Mucosa of gallbladder (tissue), 1 donor: ENCODE measurements around the gene DEXI. TPM values are rescaled to one million over a fixed set of nuclear protein-coding genes. Genes with fewer than 3 reads are reported as not detected.

ENCODE experiments used
- DNase-seq: peaks from one replicate; pipeline ENCODE4 v3.0.0-alpha.2; 2020; ENCODE audit warnings: low spot score
- total RNA-seq: library from RNA; stranded (reverse); gene quantifications from one replicate; pipeline ENCODE4 v1.2.1, GENCODE V29; 2021
- donor health status: DM: no; HTN: no; CAD: no.

The DEXI gene
- total RNA-seq: 41.3 TPM

DNA sequence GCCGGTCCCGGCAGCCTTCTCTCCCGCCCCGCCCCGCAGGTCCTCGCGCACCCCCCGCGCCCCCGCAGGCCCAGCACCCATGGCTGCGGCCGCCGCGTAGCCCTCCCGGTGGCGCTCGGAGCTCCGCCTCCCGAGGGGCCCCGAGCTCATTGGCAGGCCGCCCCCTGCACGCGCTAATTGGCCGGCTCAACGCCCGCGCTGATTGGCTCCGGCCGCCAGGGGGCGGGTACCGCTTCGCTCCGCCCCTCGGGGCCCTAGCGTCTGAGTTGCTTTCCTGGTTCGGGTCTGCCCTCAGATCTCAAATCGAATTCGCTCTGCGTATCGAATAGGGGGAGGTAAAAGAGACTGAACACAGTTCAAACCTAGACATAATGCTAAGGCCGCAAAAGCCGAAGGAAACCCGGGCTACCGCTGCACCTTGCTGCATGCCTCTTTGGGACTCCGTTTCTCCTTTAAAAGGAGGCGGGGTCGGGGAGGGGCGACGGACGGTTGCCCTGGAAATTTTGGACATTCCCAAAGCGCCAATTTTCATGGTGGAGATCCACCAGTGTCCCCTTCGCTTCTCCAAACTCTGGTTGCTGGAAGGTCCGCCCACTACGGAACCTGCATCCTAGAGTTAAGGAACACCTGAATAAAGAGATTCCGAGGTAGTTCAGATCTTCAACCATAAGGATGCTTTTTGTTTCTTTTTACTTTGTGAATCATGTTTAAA lies at the start of gene DEXI:
Gene DEXI, minus strand, starts transcription at position 117 of the 712 bp plus-strand sequence. CDS start 463 bp downstream, outside the sequence.
- DNase-seq: peak; percentile 95

- DNase-seq: no peak
These were observed 48.1 kb upstream of the DEXI start for GRCh38 chr16:10990378-10990777.

- DNase-seq: no peak
These were observed 47.3 kb upstream of the DEXI start for GRCh38 chr16:10989559-10989958.

DNA sequence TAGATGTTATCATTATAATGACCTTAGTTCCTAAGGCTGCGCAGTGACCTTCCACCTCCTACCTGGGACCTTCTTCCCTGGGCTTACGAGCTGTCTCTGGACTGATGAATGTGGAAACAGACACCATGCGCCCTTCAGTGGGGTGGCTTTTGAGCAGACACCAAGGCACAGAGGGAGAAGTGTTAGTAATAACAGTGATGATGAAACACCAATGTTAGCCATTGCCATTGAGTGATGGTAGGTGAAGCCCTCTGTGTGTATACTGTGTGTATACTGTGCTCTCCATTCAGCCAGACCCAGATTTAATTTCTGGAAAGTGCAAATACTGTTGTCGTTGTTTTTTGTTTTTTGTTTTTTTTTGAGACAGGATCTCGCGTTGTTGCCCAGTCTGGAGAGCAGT lies 46.6 kb upstream of the DEXI start:
- no peak for DNase-seq

GRCh38 chr16:10988164-10988803 lies 46.0 kb upstream of the DEXI start:
- DNase-seq: no peak

DNA sequence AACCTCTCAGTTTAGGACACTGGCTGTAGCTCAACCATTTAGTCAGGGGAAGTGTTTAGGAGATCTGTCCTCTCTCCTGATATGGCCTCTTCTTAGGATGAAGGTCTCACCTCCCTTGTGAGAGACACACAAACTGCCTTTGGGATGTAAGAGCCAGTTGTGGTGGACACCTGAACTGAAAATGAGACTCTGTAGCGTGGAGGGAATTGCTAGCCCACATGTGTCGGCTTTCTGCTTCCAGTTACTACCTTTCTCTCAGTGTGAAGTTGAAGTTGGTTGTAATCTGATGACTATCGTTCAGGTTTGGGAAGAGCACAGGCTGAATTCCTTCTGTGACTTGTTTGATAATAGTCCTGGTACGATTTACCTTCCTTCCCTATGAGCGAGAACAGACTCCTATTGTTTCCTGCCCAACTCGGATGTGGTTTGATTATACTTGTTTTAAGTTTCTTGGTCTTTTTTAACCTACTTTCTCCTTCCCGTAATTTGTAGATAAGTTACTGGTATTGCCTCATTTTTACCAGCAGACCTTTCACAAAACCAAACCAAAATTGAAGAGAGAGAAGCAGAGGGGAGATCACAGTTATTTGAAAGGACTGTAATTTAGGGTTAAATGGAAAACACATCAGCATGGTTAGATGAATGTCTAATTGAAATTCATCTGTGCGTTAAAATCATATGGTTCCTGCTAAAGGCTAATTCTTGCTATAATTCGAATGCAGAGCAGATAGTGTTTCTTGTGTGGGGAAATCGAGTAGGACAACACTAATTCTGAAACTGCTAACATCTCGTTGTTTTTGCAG lies 45.3 kb upstream of the DEXI start:
- DNase-seq: no peak

GRCh38 chr16:10984509-10984908 lies 42.2 kb upstream of the DEXI start:
- DNase-seq: no peak

DNA sequence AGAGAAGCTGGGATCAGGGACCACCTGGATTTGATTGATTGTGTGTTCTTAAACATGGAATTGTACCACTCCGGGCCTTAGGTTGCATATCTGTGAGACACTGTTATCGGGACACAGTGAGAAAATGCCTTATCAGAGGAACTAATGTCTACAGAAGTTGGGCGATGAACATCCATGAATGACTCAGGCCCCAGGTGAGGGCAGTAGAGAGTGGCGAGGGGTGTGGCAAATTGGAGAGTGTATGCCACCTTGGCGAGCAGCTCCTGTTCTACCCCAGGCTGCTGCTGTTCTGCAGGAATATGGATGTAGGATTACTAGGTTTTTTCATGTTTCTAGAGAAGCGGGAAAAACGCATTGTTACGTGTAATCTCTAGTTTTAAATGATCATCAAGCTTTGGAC lies 40.9 kb upstream of the DEXI start:
- DNase-seq: no peak

DNA sequence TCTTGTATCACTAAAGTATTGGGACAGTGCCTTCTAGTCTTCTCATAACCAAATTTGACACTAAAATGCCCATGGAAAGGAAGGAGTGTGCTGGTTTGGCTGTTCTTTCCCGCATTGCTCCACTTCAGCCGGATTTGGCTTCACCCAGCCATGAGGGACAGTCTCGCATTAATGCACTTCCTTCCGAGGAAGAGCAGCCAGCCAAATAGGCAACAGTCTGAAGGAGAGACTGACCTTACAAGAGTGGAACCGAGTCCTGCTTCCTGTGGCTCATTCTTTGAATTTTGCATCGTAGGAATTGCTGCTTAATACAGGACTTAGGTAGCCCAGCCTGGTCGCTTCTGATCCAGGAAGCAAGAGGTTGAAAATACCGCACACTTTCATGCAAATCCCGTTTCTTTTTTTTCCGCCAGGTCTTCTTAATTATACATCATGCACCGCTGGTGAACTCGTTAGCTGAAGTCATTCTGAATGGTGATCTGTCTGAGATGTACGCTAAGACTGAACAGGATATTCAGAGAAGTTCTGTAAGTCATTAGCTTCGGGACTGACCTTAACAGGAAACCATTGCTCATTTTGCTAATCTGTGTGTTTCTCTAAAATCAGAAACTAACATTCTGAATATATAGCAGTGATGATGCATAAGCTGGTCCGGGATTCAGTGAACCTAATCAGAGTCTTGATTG lies 40.3 kb upstream of the DEXI start:
- DNase-seq: no peak

GRCh38 chr16:10981697-10982216 lies 39.5 kb upstream of the DEXI start:
- DNase-seq: no peak

DNA sequence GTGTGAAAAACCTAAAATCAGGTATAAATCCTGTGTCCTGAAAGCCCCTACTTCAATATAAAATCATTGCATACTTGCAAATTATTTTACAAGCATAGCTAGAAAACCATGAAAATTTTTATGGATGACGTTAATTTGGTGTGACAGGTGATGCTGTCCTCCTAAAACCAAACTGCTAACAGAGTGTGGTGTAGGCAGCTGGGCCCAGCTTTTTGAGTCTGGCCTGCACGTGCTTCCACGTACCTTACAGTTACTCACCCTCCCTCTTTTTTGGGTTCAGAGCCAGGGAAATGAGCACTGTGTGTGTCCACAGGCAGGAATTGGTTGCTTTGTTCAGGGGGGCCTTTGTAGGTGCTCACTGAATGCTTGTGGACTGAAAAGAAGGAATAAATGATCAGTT lies 38.5 kb upstream of the DEXI start:
- no peak for DNase-seq

- no peak for DNase-seq
These were observed 37.7 kb upstream of the DEXI start for GRCh38 chr16:10979717-10980601.

DNA sequence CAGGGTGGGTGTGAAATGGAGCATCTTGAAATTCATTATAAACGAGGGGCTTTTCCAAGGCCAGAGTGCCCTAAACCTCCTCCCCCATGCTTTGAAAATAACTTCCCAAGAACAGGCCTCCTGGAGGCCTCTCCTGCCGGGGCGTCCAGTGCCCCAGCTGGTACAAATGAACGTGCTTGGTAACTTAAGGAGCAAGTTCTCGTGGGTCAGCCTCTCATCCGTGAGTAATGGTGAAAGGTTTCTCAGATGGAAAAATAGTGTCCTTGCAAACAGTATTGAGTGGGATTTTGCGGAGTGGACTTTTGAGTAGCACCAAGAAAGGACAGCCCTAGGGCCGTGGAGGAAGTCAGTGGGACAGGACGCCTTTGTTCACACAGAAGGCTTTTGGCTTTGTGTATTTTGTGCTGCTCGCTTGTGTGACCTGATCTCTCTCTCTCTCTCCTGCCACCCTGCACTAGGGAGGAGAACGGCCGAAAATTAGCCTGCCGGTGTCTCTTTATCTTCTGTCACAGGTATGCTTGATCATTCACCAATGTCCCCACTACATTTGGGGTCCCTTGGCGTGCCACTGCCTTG lies 36.7 kb upstream of the DEXI start:
- no peak for DNase-seq

GRCh38 chr16:10978124-10978523 lies 35.9 kb upstream of the DEXI start:
- no peak for DNase-seq

- DNase-seq: no peak
These were observed 34.4 kb upstream of the DEXI start for GRCh38 chr16:10976634-10977033.

DNA sequence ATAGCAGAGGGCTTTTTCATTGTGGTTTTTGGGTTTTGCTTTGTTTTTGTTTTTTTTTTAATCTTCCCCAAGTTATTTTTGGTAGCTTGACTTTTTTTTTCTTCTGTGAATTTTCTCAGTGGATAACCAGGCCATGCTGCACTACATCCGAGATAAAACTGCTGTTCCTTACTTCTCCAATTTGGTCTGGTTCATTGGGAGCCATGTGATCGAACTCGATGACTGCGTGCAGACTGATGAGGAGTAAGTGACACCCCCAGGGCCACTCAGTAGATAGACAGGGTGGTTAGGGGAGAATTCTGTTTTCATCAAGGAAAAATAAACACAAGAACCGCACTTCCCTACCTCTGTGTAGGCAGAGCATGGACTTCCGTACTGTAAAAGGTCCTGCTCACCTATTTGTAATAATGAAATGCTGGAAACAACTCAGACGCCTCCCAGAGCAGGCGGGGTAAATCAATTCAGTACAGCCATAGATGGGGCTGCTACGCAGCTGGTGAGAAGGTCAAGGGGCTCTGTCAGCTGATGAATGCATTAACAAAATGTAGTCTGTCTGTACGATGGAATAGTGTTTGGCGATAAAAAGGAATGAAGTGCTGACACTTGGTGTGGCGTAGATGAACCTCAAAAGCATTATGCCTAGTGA lies 30.7 kb upstream of the DEXI start:
- DNase-seq: no peak

DNA sequence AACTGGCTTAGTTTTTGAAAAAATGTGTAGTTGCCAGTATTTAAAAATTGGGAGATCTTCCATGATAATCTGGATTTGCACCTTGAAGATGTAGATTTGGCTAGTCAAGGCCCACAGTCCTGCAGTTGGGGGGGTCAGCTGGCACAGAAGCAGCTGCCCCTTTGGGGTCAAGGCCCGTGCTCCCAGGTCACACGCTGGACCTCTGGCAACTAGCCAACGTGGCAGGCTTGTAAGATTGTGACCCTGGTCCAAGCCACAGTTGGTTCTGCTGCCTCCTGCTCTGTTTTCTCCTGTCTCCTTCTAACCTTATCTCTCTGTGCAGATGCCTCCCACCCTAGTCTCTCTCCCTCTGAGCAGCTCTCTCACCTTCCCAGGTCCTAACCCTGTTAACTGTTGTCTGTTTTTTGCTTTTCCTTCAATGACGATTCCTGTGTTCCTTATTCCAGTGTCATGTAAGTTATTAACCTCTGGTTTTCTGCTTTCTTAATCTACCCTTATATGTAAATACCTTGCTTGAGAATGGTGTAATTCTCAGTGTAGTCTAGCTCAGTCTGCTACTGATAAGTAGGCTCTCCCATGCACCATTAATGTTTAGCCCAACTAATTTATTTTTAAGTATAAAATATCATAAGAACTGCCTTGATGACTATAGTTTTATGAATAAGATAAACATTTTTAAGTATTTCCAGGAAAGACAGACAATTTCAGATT lies 30.0 kb upstream of the DEXI start:
- no peak for DNase-seq

DNA sequence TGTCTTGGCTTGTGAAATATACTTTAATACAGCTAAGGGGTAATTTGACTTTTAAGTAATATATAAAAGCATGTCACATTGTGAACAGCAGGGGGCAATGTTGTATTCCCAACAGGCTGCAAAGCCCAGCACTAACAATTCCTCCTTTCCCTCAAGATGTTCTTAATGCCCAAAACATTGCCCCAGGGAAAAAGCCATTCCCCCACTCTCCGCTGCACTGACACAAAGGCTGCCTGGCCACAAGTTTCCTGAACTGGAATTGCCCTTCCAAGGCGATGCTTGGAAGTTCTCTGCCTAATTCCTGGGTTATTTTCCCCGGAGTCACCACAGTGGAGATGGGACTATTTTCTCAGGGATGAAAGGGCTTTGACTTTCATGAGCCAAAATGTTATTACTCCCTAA lies 29.3 kb upstream of the DEXI start:
- DNase-seq: peak; percentile 53

DNA sequence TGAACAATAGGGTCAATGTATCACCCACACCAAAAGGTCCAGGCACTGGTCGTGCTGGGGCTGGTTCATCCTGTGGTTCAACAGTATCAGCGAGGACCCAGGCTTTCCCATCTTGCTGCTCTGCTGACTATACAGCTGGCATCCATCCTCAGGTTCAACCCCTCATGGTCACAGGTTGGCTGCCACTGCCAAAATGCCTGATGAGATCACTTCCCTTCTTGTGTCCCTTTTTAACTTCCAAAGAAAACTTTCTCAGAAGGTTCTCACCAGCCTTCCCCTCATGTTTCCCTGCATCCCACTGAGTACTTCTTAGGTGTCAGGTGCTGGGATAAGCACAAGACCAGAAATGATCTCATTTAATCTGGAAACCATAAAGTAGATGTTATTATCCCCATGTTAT lies 27.8 kb upstream of the DEXI start:
- no peak for DNase-seq
